ENCODE results near the gene NUDT3.
"Not testable (repeated sequence)": the region's sequence is repeated elsewhere in the genome, so short reads cannot be mapped to it uniquely, and the experiment has no call there.

The NUDT3 gene

DNA sequence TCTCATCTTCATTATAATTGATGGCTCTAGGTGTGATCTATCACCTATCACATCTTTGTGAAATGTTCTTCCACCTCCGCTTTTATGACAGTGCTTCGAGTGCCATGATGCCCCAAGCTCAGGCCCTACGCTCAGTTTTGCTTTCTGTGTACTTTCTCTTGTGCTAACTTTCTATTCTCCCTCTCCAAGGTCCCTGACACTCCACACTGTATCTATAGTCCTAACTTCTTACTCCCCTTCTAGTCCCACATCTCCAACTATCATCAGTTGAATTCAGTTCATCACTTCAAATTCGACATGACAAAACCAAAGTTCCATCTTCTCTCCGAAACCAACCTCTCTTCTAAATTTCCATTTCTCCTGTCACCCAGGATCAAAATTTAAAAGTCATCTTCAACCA, 16.6 kb downstream of the NUDT3 start:
- no peak overlapping the region for H3K27ac Mint-ChIP-seq (ENCODE audit: low read depth)
- no peaks in the 10 kb centered on the region for H3K9me3 Mint-ChIP-seq
- DNase-seq (ENCODE audit: low spot score in 2 of 2), result no peak
- H3K4me1 Mint-ChIP-seq, result peaks cover 12% of the 10 kb centered on the region
- no peak overlapping the region for H3K4me3 Mint-ChIP-seq
- no peak for ATAC-seq (replicated peaks; ENCODE audit: extremely low read depth, poor library complexity, severe bottlenecking)
- H3K36me3 Mint-ChIP-seq (ENCODE audit: insufficient read depth), result no peaks in the 10 kb centered on the region
- no peaks in the 10 kb centered on the region for H3K27me3 Mint-ChIP-seq

DNA sequence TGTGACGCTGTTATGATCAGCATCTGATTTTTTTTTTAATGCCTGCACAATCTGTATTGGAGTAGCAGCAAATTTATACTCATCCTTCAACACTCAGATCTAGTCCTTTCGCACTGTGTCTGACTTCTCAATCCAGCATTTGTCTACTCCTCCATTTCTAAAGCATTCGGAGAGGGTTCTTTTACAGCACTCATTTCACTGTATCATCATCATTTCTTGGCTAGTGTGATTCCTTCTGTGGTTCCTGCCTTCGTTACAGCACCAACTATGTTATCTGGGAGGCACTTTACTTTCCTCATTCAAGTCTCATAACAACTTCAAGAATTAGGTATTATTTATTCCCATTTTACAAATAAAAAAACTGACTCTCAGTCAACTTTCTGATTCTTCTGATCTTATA, 18.0 kb downstream of the NUDT3 start:
- no peaks in the 10 kb centered on the region for H3K9me3 Mint-ChIP-seq
- no peaks in the 10 kb centered on the region for H3K36me3 Mint-ChIP-seq (ENCODE audit: insufficient read depth)
- no peak overlapping the region for H3K27ac Mint-ChIP-seq (ENCODE audit: low read depth)
- peaks cover 12% of the 10 kb centered on the region for H3K4me1 Mint-ChIP-seq
- DNase-seq (ENCODE audit: low spot score in 2 of 2), result no peak
- no peaks in the 10 kb centered on the region for H3K27me3 Mint-ChIP-seq
- H3K4me3 Mint-ChIP-seq, result no peak overlapping the region
- ATAC-seq (replicated peaks; ENCODE audit: extremely low read depth, poor library complexity, severe bottlenecking), result no peak

- H3K4me1 Mint-ChIP-seq, result peaks cover 16% of the 10 kb centered on the region
- H3K4me3 Mint-ChIP-seq, result no peak overlapping the region
- H3K27ac Mint-ChIP-seq (ENCODE audit: low read depth), result no peak overlapping the region
- no peaks in the 10 kb centered on the region for H3K27me3 Mint-ChIP-seq
- no peaks in the 10 kb centered on the region for H3K9me3 Mint-ChIP-seq
- ATAC-seq (replicated peaks; ENCODE audit: extremely low read depth, poor library complexity, severe bottlenecking) (no peak), DNase-seq (ENCODE audit: low spot score in 2 of 2) (no peak)
- no peaks in the 10 kb centered on the region for H3K36me3 Mint-ChIP-seq (ENCODE audit: insufficient read depth)
These were observed 18.4 kb downstream of the NUDT3 start for GRCh38 chr6:34374069-34374468.

DNA sequence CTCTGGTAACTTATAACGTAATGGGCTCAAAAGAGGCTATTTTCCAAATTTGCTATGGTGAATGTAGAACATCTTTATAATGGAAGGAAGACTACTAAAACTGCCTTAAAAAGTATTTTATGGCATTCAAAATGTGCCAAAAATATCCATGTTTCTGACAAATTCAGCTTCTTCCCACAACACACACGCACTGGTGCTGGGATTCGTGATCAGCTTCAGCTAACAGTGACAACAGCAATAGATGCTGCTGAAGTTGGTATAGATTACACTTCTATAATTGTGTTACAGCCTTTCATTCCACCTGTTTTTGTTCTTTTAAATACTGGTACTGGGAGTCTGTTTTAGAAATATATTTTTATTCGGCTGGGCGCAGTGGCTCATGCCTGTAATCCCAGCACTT, 19.0 kb downstream of the NUDT3 start:
- Mint-ChIP-seq H3K27me3 (no peaks in the 10 kb centered on the region), H3K4me3 (no peak overlapping the region), H3K36me3 (ENCODE audit: insufficient read depth) (no peaks in the 10 kb centered on the region), H3K27ac (ENCODE audit: low read depth) (no peak overlapping the region), H3K4me1 (peaks cover 11% of the 10 kb centered on the region), H3K9me3 (no peaks in the 10 kb centered on the region)
- DNase-seq (ENCODE audit: low spot score in 2 of 2), result no peak
- ATAC-seq (replicated peaks; ENCODE audit: extremely low read depth, poor library complexity, severe bottlenecking), result no peak

GRCh38 chr6:34371865-34372264, 20.6 kb downstream of the NUDT3 start:
- H3K4me3 Mint-ChIP-seq; ATAC-seq (replicated peaks; ENCODE audit: extremely low read depth, poor library complexity, severe bottlenecking); H3K27ac Mint-ChIP-seq (ENCODE audit: low read depth); H3K36me3 Mint-ChIP-seq (ENCODE audit: insufficient read depth); DNase-seq (ENCODE audit: low spot score in 2 of 2); H3K27me3 Mint-ChIP-seq; H3K9me3 Mint-ChIP-seq: not testable (repeated sequence)
- peaks cover 17% of the 10 kb centered on the region for H3K4me1 Mint-ChIP-seq

GRCh38 chr6:34370361-34370760, 22.1 kb downstream of the NUDT3 start:
- H3K4me3 Mint-ChIP-seq, result no peak overlapping the region
- peaks cover 24% of the 10 kb centered on the region for H3K4me1 Mint-ChIP-seq
- H3K27me3 Mint-ChIP-seq, result no peaks in the 10 kb centered on the region
- no peaks in the 10 kb centered on the region for H3K9me3 Mint-ChIP-seq
- no peak for ATAC-seq (replicated peaks; ENCODE audit: extremely low read depth, poor library complexity, severe bottlenecking)
- DNase-seq (ENCODE audit: low spot score in 2 of 2), result no peak
- no peak overlapping the region for H3K27ac Mint-ChIP-seq (ENCODE audit: low read depth)
- no peaks in the 10 kb centered on the region for H3K36me3 Mint-ChIP-seq (ENCODE audit: insufficient read depth)

DNA sequence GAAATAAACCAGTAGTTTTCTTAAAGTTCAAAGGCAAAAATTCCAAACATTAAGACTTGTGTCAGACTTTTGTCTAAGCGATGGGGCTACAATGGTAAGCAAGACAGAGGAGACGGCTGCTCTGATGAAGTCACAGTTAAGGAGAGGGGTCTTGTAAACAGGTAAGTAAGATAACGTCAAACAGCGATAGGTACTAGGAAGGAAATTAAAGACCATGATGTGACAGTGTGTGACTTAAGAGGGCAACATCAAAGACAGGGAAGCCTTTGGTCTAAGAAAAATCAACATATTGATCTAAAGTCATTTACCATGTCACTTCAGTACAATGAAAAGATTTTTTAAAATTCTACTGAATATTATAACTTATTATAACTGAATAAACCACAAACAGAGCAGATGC, 23.1 kb downstream of the NUDT3 start:
- Mint-ChIP-seq H3K27me3 (no peaks in the 10 kb centered on the region), H3K36me3 (ENCODE audit: insufficient read depth) (no peaks in the 10 kb centered on the region), H3K9me3 (no peaks in the 10 kb centered on the region), H3K27ac (ENCODE audit: low read depth) (no peak overlapping the region), H3K4me1 (peaks cover 26% of the 10 kb centered on the region), H3K4me3 (no peak overlapping the region)
- ATAC-seq (replicated peaks; ENCODE audit: extremely low read depth, poor library complexity, severe bottlenecking) (no peak), DNase-seq (ENCODE audit: low spot score in 2 of 2) (no peak)

DNA sequence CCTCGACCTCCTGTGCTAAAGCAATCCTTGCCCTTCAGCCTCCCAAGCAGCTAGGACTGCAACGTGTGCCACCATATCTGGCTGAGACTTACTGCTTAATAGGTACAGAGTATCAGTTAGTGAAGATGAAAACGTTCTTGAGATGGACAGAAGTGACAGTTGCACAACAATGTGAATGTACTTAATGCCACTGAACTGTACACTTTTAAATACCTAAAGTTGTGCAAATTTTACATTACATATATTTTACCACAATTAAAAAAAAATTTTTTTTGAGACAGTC, 25.9 kb downstream of the NUDT3 start:
- Mint-ChIP-seq H3K27ac (ENCODE audit: low read depth) (no peak overlapping the region), H3K27me3 (no peaks in the 10 kb centered on the region), H3K36me3 (ENCODE audit: insufficient read depth) (peaks cover 2% of the 10 kb centered on the region), H3K9me3 (no peaks in the 10 kb centered on the region), H3K4me3 (no peak overlapping the region), H3K4me1 (peaks cover 44% of the 10 kb centered on the region)
- DNase-seq (ENCODE audit: low spot score in 2 of 2) (no peak), ATAC-seq (replicated peaks; ENCODE audit: extremely low read depth, poor library complexity, severe bottlenecking) (no peak)

- peaks cover 47% of the 10 kb centered on the region for H3K4me1 Mint-ChIP-seq
- H3K27ac Mint-ChIP-seq (ENCODE audit: low read depth); H3K27me3 Mint-ChIP-seq; H3K9me3 Mint-ChIP-seq; DNase-seq (ENCODE audit: low spot score in 2 of 2); H3K4me3 Mint-ChIP-seq; ATAC-seq (replicated peaks; ENCODE audit: extremely low read depth, poor library complexity, severe bottlenecking); H3K36me3 Mint-ChIP-seq (ENCODE audit: insufficient read depth): not testable (repeated sequence)
These were observed 26.5 kb downstream of the NUDT3 start for GRCh38 chr6:34365781-34366638.

- H3K9me3 Mint-ChIP-seq; H3K36me3 Mint-ChIP-seq (ENCODE audit: insufficient read depth); H3K27me3 Mint-ChIP-seq; H3K4me3 Mint-ChIP-seq; DNase-seq (ENCODE audit: low spot score in 2 of 2); H3K27ac Mint-ChIP-seq (ENCODE audit: low read depth); ATAC-seq (replicated peaks; ENCODE audit: extremely low read depth, poor library complexity, severe bottlenecking): not testable (repeated sequence)
- H3K4me1 Mint-ChIP-seq, result peaks cover 51% of the 10 kb centered on the region
These were observed 28.8 kb downstream of the NUDT3 start for GRCh38 chr6:34363681-34364075.

GRCh38 chr6:34362909-34363680, 29.4 kb downstream of the NUDT3 start:
- no peak for ATAC-seq (replicated peaks; ENCODE audit: extremely low read depth, poor library complexity, severe bottlenecking)
- DNase-seq (ENCODE audit: low spot score in 2 of 2), result no peak
- Mint-ChIP-seq H3K27ac (ENCODE audit: low read depth) (no peak overlapping the region), H3K4me1 (peaks cover 47% of the 10 kb centered on the region), H3K4me3 (no peak overlapping the region), H3K36me3 (ENCODE audit: insufficient read depth) (peaks cover 2% of the 10 kb centered on the region), H3K27me3 (no peaks in the 10 kb centered on the region), H3K9me3 (no peaks in the 10 kb centered on the region)

- ATAC-seq (replicated peaks; ENCODE audit: extremely low read depth, poor library complexity, severe bottlenecking) (no peak), DNase-seq (ENCODE audit: low spot score in 2 of 2) (no peak)
- H3K4me3 Mint-ChIP-seq, result no peak overlapping the region
- peaks cover 45% of the 10 kb centered on the region for H3K4me1 Mint-ChIP-seq
- H3K27me3 Mint-ChIP-seq, result no peaks in the 10 kb centered on the region
- no peaks in the 10 kb centered on the region for H3K9me3 Mint-ChIP-seq
- peak overlapping the region; percentile 2 for H3K27ac Mint-ChIP-seq (ENCODE audit: low read depth)
- peaks cover 2% of the 10 kb centered on the region for H3K36me3 Mint-ChIP-seq (ENCODE audit: insufficient read depth)
These were observed 30.3 kb downstream of the NUDT3 start for GRCh38 chr6:34362176-34362575.

DNA sequence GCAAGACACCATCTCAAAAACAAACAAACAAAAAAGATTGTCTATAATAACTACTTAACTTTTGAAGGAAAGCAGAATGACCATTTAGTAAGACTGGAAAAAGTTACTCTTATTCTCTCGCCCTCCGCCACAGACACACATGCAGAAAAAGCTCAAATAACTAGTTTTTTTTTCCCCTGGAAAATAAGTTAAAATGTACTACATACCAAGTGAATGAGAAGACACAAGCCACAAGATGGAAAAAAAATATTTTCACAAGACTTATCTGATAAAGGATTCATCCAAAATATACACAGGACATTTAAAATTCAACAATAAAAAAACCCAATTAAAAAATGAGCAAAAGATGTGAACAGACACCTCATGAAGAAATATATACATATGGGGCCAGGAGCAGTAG, 31.9 kb downstream of the NUDT3 start:
- no peak for ATAC-seq (replicated peaks; ENCODE audit: extremely low read depth, poor library complexity, severe bottlenecking)
- Mint-ChIP-seq H3K27ac (ENCODE audit: low read depth) (no peak overlapping the region), H3K9me3 (no peaks in the 10 kb centered on the region), H3K4me3 (no peak overlapping the region), H3K36me3 (ENCODE audit: insufficient read depth) (peaks cover 2% of the 10 kb centered on the region), H3K27me3 (no peaks in the 10 kb centered on the region), H3K4me1 (peaks cover 38% of the 10 kb centered on the region)
- no peak for DNase-seq (ENCODE audit: low spot score in 2 of 2)

Measured in central memory CD8-positive, alpha-beta T cell (primary cell).